ENCODE measurements around the gene STRIP2. TPM values are rescaled to one million over a fixed set of nuclear protein-coding genes. Genes with fewer than 3 reads are reported as not detected.

STRIP2 gene
- total and polyA plus RNA-seq, 9 of the 15 experiments (the other 6 are each of a cell fraction or from before 2014, with no cell fraction given) = 10.1 to 81.8 (median 42.3) TPM

GRCh38 chr7:129502708-129503685, 68.8 kb downstream of the STRIP2 start (continued):
- no peak for TF ChIP-seq ETV6 (IDR thresholded peaks at IDR 0.05; ENCODE audit: borderline replicate concordance in 1 of 2, low read depth in 2 of 2, low read length in 1 of 2)
- TF ChIP-seq ETV6 (CRISPR knock-in tag; IDR thresholded peaks at IDR 0.05; ENCODE audit: borderline replicate concordance) = no peak
- no peak for TF ChIP-seq HNRNPH1 (optimal IDR thresholded peaks at IDR 0.05; ENCODE audit: low read depth, low read length)
- peak; percentile 84 for TF ChIP-seq ZBTB33 (CRISPR knock-in tag; IDR thresholded peaks at IDR 0.05)
- no peak for TF ChIP-seq MAZ (CRISPR knock-in tag; conservative IDR thresholded peaks at IDR 0.05 in 1 of 2, IDR thresholded peaks at IDR 0.05 in 1 of 2)
- no peak for TF ChIP-seq ZNF197 (CRISPR knock-in tag; IDR thresholded peaks at IDR 0.05; ENCODE audit: low read depth)
- no peak for TF ChIP-seq MTF1 (CRISPR knock-in tag; IDR thresholded peaks at IDR 0.05; ENCODE audit: borderline replicate concordance)
- no peak for TF ChIP-seq SMAD3 (CRISPR knock-in tag; conservative IDR thresholded peaks at IDR 0.05)
- TF ChIP-seq E2F8 (IDR thresholded peaks at IDR 0.05; ENCODE audit: low read depth, partially characterized antibody) = no peak
- no peak for TF ChIP-seq STAT5A (IDR thresholded peaks at IDR 0.05; ENCODE audit: borderline replicate concordance, low read length)
- TF ChIP-seq ZNF143 (CRISPR knock-in tag; IDR thresholded peaks at IDR 0.05) = no peak
- TF ChIP-seq ARID1B (IDR thresholded peaks at IDR 0.05) = no peak
- no peak for TF ChIP-seq TRIM24 (IDR thresholded peaks at IDR 0.05)
- TF ChIP-seq POLR2H (tag; IDR thresholded peaks at IDR 0.05; ENCODE audit: low read depth) = no peak
- no peak for TF ChIP-seq CHD1 (IDR thresholded peaks at IDR 0.05; ENCODE audit: low read length)
- TF ChIP-seq PHTF2 (CRISPR knock-in tag; IDR thresholded peaks at IDR 0.05) = no peak
- TF ChIP-seq IRF2 (CRISPR knock-in tag; IDR thresholded peaks at IDR 0.05) = no peak
- TF ChIP-seq PCBP1 (IDR thresholded peaks at IDR 0.05; ENCODE audit: low read depth, low read length, poor library complexity, severe bottlenecking) = peak; percentile 73
- TF ChIP-seq ZNF75A (CRISPR knock-in tag; IDR thresholded peaks at IDR 0.05) = no peak
- TF ChIP-seq ZNF445 (CRISPR knock-in tag; IDR thresholded peaks at IDR 0.05; ENCODE audit: low read depth) = no peak
- 0 out of 2 replicates have a peak, but pooled peaks have one; percentile 61 for TF ChIP-seq ZC3H4 (CRISPR knock-in tag; IDR thresholded peaks at IDR 0.05; ENCODE audit: borderline replicate concordance)
- no peak for TF ChIP-seq KLF13 (tag; IDR thresholded peaks at IDR 0.05; ENCODE audit: borderline replicate concordance, low read depth)
- no peak for TF ChIP-seq NCOA2 (IDR thresholded peaks at IDR 0.05; ENCODE audit: partially characterized antibody in 2 of 2)
- no peak for TF ChIP-seq RFX7 (CRISPR knock-in tag; IDR thresholded peaks at IDR 0.05)

All from K562 (cell line).